ENCODE measurements around the gene PRKAG2. TPM values are rescaled to one million over a fixed set of nuclear protein-coding genes. Genes with fewer than 3 reads are reported as not detected.

Gene PRKAG2
- total and polyA plus RNA-seq, 2 of the 13 experiments (the other 11 are each of a cell fraction or from before 2014, with no cell fraction given) = 0.90 to 1.3 TPM

DNA sequence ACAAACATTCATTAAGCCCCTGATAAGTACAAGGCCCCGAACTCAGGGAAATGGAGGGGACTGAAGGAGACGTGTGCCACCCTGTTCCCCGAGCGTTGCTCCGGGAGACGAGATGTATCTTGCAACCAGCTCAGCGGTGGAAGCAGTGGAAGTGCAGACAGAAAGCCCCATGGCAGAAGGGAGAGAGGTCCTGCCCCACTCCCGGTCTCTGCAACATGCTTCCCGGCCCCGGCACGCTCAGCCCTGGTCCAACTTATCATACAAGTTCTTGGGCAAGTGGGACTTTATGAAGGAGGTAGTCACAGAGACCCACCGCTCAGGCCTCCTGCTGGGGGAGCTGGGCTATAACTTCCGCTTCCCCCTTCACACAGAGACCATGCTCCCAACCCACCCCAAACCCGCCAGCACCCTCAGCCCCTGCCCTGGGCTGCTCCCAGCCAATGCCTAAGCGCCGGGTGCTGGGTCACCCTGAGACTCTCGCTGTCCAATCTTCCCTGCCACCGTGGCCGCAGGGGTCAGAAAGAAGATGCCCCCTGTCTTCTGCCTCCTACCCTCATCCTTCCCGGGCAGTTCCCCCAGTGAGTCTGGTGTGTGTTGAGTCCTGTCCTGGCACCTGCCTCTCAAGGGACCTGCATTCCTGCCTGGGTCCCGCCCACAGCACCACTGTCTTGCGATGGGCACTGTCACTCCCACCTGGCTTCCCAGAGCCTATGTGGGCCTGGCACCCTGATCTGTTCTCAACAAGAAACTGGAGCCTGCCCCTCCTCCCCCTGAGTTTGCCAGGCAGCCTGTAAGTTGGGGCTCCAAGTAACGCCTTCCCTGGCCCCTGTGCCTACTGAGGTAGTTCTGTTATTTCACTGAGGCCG, 157.7 kb downstream of the PRKAG2 start:
- POLR2A ChIA-PET = no interaction called here
- in situ Hi-C loops (cut with HindIII; ENCODE audit: extremely low pct_ligation_motif_present, low pct_unique_long_range_greater_than_20kb) (no loop called here), intact Hi-C loops (cut with micrococcal nuclease; ENCODE audit: unreplicated experiment) (no loop called here)
- Histone ChIP-seq H3K27me3 (ENCODE audit: control insufficient read depth in 1 of 2, insufficient read depth in 2 of 2, low read length in 2 of 2) (peaks cover 0 to 32% of the 10 kb centered on the region in 2 experiments; a peak in 3 of 5 replicates), H3K36me3 (replicated peaks in 1 of 2; ENCODE audit: control insufficient read depth in 1 of 2, insufficient read depth in 2 of 2, low read length in 2 of 2) (no peaks in the 10 kb centered on the region), H3K4me1 (ENCODE audit: insufficient read depth, low read length) (no peaks in the 10 kb centered on the region; the same call in 1 of the 2 replicates), H3K27ac (ENCODE audit: extremely low read length, insufficient read depth, low read length) (no peak overlapping the region), H3K9ac (ENCODE audit: insufficient read depth, low read depth, low read length) (no peak overlapping the region), H3K9me3 (ENCODE audit: low read length) (no peaks in the 10 kb centered on the region), H3K4me3 (replicated peaks in 1 of 3; ENCODE audit: insufficient read depth in 1 of 3, low read depth in 2 of 3, low read length in 3 of 3) (no peak overlapping the region), H4K20me1 (ENCODE audit: insufficient read depth, low read length) (no peaks in the 10 kb centered on the region), H2AFZ (ENCODE audit: low read length) (no peak overlapping the region), H3K79me2 (ENCODE audit: insufficient read depth, low read length) (no peaks in the 10 kb centered on the region), H3K4me2 (ENCODE audit: low read depth, low read length) (no peak overlapping the region)
- ATAC-seq (no peak; the same call in 2 of the 3 replicates), DNase-seq (ENCODE audit: low spot score) (no peak), FAIRE-seq (no peak)
- BruUV-seq (replicated peaks) = no TSS peak
- 62% methylated on average over 16 of the region's 24 CpGs for WGBS (ENCODE audit: low lambda C conversion rate)
- TF ChIP-seq ZNF160 (CRISPR knock-in tag; IDR thresholded peaks at IDR 0.05) (no peak), ZNF816 (CRISPR knock-in tag; IDR thresholded peaks at IDR 0.05; ENCODE audit: borderline replicate concordance) (no peak), ZFP62 (CRISPR knock-in tag; IDR thresholded peaks at IDR 0.05) (no peak), ZBTB20 (CRISPR knock-in tag; IDR thresholded peaks at IDR 0.05; ENCODE audit: borderline replicate concordance, low read depth) (no peak), ZNF773 (CRISPR knock-in tag; IDR thresholded peaks at IDR 0.05; ENCODE audit: borderline replicate concordance) (no peak), ZNF17 (CRISPR knock-in tag; IDR thresholded peaks at IDR 0.05) (no peak), SMYD3 (CRISPR knock-in tag; IDR thresholded peaks at IDR 0.05) (no peak), ZNF30 (CRISPR knock-in tag; IDR thresholded peaks at IDR 0.05) (no peak)
- TF ChIP-seq, protein P1, sequence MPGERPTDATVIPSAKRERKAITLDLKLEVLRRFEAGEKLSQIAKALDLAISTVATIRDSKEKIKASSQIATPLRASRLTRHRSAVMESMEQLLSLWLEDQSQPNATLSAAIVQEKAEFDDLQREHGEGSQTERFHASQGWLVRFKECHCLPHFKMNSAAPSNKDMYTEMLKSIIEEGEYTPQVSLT (CRISPR knock-in tag; IDR thresholded peaks at IDR 0.05; ENCODE audit: borderline replicate concordance, low read depth) = no peak
- CTCF ChIA-PET (ENCODE audit: low intra/inter-chr PET ratio, low total read pairs) = no interaction called here
